SK-N-SH (cell line): ENCODE measurements around the gene HSD11B2.

ENCODE experiments used
- EP300 ChIP-seq, 2 experiments: IDR thresholded peaks; 2 replicates each; pipeline versions ENCODE4 v1.4.0 to v1.6.1; 2012; ENCODE audit warnings: borderline replicate concordance in 1 of 2, low read depth in 1 of 2, low read length in 1 of 2
- GABPA ChIP-seq: IDR thresholded peaks from 2 replicates; pipeline ENCODE4 v1.4.0; 2012; ENCODE audit warnings: low read depth, mild to moderate bottlenecking
- POLR2AphosphoS5 ChIP-seq: IDR thresholded peaks from 2 replicates; pipeline ENCODE4 v1.6.1; 2012; ENCODE audit warnings: low read depth, low read length
- REST ChIP-seq: IDR thresholded peaks from 2 replicates; pipeline ENCODE4 v1.6.1; 2012; ENCODE audit warnings: mild to moderate bottlenecking, low read depth, low read length, moderate library complexity
- RXRA ChIP-seq: IDR thresholded peaks from 2 replicates; pipeline ENCODE4 v1.4.0; 2012; ENCODE audit warnings: low read depth, mild to moderate bottlenecking, borderline replicate concordance
- TAF1 ChIP-seq: IDR thresholded peaks from 2 replicates; pipeline ENCODE4 v1.6.1; 2012; ENCODE audit warnings: low read depth, mild to moderate bottlenecking, low read length, moderate library complexity, borderline replicate concordance
- YY1 ChIP-seq: IDR thresholded peaks from 2 replicates; pipeline ENCODE4 v1.4.0; 2012; ENCODE audit warnings: low read depth, mild to moderate bottlenecking
- TF ChIP-seq, protein P1 (sequence below): fragments of 200-600 bp; sonication (generic); IDR thresholded peaks from 2 replicates; pipeline ENCODE4 v1.6.1; 2017; ENCODE audit warnings: antibody characterized with exemption, mild to moderate bottlenecking, moderate library complexity
- TF ChIP-seq, protein P2 (sequence below): fragments of 150-350 bp; IDR thresholded peaks from 2 replicates; pipeline ENCODE4 v1.6.1; 2016; ENCODE audit warnings: mild to moderate bottlenecking, low read depth, low read length

DNA sequence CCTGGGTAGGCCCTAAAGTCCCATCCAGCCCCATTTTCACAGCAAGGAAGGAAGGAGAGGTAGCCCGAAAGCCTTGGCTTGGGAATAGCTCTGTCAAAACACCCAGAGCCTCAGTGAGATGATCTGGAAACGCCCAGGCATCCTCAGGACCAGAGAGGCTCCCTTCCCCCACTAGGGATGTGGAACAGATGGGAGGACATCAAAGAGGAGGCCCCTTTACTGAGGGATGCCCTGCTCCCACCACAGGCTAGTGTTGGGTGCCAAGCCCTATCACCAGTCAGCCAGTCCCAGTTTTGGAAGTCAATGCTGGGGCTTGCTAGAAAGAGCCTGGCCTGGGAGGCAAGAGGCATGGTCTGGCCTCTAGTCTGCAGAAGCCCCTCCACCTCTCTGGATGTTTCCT, 42.3 kb upstream of the HSD11B2 start:
- TF ChIP-seq, protein P1, sequence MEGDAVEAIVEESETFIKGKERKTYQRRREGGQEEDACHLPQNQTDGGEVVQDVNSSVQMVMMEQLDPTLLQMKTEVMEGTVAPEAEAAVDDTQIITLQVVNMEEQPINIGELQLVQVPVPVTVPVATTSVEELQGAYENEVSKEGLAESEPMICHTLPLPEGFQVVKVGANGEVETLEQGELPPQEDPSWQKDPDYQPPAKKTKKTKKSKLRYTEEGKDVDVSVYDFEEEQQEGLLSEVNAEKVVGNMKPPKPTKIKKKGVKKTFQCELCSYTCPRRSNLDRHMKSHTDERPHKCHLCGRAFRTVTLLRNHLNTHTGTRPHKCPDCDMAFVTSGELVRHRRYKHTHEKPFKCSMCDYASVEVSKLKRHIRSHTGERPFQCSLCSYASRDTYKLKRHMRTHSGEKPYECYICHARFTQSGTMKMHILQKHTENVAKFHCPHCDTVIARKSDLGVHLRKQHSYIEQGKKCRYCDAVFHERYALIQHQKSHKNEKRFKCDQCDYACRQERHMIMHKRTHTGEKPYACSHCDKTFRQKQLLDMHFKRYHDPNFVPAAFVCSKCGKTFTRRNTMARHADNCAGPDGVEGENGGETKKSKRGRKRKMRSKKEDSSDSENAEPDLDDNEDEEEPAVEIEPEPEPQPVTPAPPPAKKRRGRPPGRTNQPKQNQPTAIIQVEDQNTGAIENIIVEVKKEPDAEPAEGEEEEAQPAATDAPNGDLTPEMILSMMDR: no peak
- no peak for TF ChIP-seq POLR2AphosphoS5
- no peak for TF ChIP-seq YY1
- TF ChIP-seq RXRA: no peak
- TF ChIP-seq GABPA: no peak
- TF ChIP-seq TAF1: no peak
- TF ChIP-seq, protein P2, sequence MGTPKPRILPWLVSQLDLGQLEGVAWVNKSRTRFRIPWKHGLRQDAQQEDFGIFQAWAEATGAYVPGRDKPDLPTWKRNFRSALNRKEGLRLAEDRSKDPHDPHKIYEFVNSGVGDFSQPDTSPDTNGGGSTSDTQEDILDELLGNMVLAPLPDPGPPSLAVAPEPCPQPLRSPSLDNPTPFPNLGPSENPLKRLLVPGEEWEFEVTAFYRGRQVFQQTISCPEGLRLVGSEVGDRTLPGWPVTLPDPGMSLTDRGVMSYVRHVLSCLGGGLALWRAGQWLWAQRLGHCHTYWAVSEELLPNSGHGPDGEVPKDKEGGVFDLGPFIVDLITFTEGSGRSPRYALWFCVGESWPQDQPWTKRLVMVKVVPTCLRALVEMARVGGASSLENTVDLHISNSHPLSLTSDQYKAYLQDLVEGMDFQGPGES: no peak
- no peak for TF ChIP-seq REST
- no peak for TF ChIP-seq EP300 (IDR thresholded peaks at IDR 0.05; ENCODE audit: borderline replicate concordance in 1 of 2, low read depth in 1 of 2, low read length in 1 of 2)
